ENCODE results near the gene VIL1. TPM values are rescaled to one million over a fixed set of nuclear protein-coding genes. Genes with fewer than 3 reads are reported as not detected.

The VIL1 gene
- polyA plus RNA-seq, 1 donor (not counting 4 experiments of a cell fraction or from before 2014, with no cell fraction given), result not detected

DNA sequence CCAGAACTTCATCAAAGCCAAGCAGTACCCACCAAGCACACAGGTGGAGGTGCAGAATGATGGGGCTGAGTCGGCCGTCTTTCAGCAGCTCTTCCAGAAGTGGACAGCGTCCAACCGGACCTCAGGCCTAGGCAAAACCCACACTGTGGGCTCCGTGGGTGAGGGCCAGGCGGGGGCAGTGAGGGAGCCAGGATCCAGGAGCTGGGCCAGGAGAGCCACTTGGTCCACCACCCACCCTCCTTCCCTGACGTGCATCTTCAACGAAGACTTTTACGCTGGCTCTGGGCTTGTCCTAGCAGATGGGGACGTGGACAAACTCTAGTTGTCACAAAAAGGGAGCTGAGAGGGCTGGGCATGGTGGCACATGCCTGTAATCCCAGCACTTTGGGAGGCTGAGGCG lies 11.8 kb downstream of the VIL1 start:
- FAIRE-seq (no peak), DNase-seq (ENCODE audit: low read depth, low spot score) (no peak)
- Histone ChIP-seq H3K36me3 (ENCODE audit: control insufficient read depth in 2 of 2, extremely low read depth in 1 of 2, insufficient read depth in 2 of 2, low read length in 2 of 2) (no peaks in the 10 kb centered on the region), H3K9ac (ENCODE audit: control insufficient read depth, extremely low read depth, insufficient read depth, low read length) (no peak overlapping the region), H3K79me2 (ENCODE audit: control insufficient read depth, insufficient read depth, low read length) (no peaks in the 10 kb centered on the region), H3K4me3 (ENCODE audit: control insufficient read depth in 2 of 3, extremely low read depth in 1 of 3, insufficient read depth in 2 of 3, low read depth in 1 of 3, low read length in 3 of 3) (no peak overlapping the region), H2AFZ (ENCODE audit: control insufficient read depth, low read length) (no peak overlapping the region), H3K4me2 (ENCODE audit: control insufficient read depth, extremely low read depth, insufficient read depth, low read depth, low read length) (no peak overlapping the region), H3K27me3 (ENCODE audit: control insufficient read depth, extremely low read depth, insufficient read depth, low read length) (peaks cover 7% of the 10 kb centered on the region), H3K9me1 (ENCODE audit: control insufficient read depth, extremely low read depth, insufficient read depth, low read length) (no peaks in the 10 kb centered on the region), H3K9me3 (ENCODE audit: control insufficient read depth, low read depth, low read length) (no peaks in the 10 kb centered on the region), H3K4me1 (ENCODE audit: control insufficient read depth, extremely low read depth, insufficient read depth, low read length) (no peaks in the 10 kb centered on the region), H4K20me1 (ENCODE audit: control insufficient read depth, extremely low read depth, insufficient read depth, low read length) (no peaks in the 10 kb centered on the region), H3K27ac (ENCODE audit: control insufficient read depth, insufficient read depth, low read length) (no peak overlapping the region)
- dilution Hi-C loops (cut with MboI; ENCODE audit: extremely low pct_ligation_motif_present, low sequenced_read_pairs), result no loop called here
- TF ChIP-seq, protein P1, sequence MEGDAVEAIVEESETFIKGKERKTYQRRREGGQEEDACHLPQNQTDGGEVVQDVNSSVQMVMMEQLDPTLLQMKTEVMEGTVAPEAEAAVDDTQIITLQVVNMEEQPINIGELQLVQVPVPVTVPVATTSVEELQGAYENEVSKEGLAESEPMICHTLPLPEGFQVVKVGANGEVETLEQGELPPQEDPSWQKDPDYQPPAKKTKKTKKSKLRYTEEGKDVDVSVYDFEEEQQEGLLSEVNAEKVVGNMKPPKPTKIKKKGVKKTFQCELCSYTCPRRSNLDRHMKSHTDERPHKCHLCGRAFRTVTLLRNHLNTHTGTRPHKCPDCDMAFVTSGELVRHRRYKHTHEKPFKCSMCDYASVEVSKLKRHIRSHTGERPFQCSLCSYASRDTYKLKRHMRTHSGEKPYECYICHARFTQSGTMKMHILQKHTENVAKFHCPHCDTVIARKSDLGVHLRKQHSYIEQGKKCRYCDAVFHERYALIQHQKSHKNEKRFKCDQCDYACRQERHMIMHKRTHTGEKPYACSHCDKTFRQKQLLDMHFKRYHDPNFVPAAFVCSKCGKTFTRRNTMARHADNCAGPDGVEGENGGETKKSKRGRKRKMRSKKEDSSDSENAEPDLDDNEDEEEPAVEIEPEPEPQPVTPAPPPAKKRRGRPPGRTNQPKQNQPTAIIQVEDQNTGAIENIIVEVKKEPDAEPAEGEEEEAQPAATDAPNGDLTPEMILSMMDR (optimal IDR thresholded peaks at IDR 0.05 in 1 of 3, IDR thresholded peaks at IDR 0.05 in 1 of 3, conservative IDR thresholded peaks at IDR 0.05 in 1 of 3; ENCODE audit: extremely low read depth in 1 of 3, insufficient read depth in 2 of 3, low read length in 3 of 3), result no peak
- no peak for TF ChIP-seq EZH2 (IDR thresholded peaks at IDR 0.05; ENCODE audit: low read length)

DNA sequence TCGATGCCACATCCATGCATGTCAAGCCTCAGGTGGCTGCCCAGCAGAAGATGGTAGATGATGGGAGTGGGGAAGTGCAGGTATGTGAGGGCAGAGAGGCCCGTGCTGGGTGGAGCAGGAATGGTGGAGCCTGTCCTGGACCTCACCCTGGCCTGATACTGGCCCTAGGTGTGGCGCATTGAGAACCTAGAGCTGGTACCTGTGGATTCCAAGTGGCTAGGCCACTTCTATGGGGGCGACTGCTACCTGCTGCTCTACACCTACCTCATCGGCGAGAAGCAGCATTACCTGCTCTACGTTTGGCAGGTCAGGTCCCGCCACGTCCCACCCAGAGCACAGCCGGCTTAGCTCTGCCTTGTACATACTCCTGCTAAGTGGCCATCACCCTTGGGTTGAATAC lies 13.0 kb downstream of the VIL1 start:
- Histone ChIP-seq H3K9me3 (ENCODE audit: control insufficient read depth, low read depth, low read length) (no peaks in the 10 kb centered on the region), H3K9me1 (ENCODE audit: control insufficient read depth, extremely low read depth, insufficient read depth, low read length) (no peaks in the 10 kb centered on the region), H3K9ac (ENCODE audit: control insufficient read depth, extremely low read depth, insufficient read depth, low read length) (no peak overlapping the region), H4K20me1 (ENCODE audit: control insufficient read depth, extremely low read depth, insufficient read depth, low read length) (no peaks in the 10 kb centered on the region), H3K4me3 (ENCODE audit: control insufficient read depth in 2 of 3, extremely low read depth in 1 of 3, insufficient read depth in 2 of 3, low read depth in 1 of 3, low read length in 3 of 3) (no peak overlapping the region), H3K79me2 (ENCODE audit: control insufficient read depth, insufficient read depth, low read length) (no peaks in the 10 kb centered on the region), H3K27me3 (ENCODE audit: control insufficient read depth, extremely low read depth, insufficient read depth, low read length) (peaks cover 7% of the 10 kb centered on the region), H3K27ac (ENCODE audit: control insufficient read depth, insufficient read depth, low read length) (no peak overlapping the region), H3K36me3 (ENCODE audit: control insufficient read depth in 2 of 2, extremely low read depth in 1 of 2, insufficient read depth in 2 of 2, low read length in 2 of 2) (no peaks in the 10 kb centered on the region), H3K4me1 (ENCODE audit: control insufficient read depth, extremely low read depth, insufficient read depth, low read length) (no peaks in the 10 kb centered on the region), H3K4me2 (ENCODE audit: control insufficient read depth, extremely low read depth, insufficient read depth, low read depth, low read length) (no peak overlapping the region), H2AFZ (ENCODE audit: control insufficient read depth, low read length) (no peak overlapping the region)
- dilution Hi-C loops (cut with MboI; ENCODE audit: extremely low pct_ligation_motif_present, low sequenced_read_pairs), result no loop called here
- TF ChIP-seq, protein P1 (optimal IDR thresholded peaks at IDR 0.05 in 1 of 3, IDR thresholded peaks at IDR 0.05 in 1 of 3, conservative IDR thresholded peaks at IDR 0.05 in 1 of 3; ENCODE audit: extremely low read depth in 1 of 3, insufficient read depth in 2 of 3, low read length in 3 of 3), result no peak
- TF ChIP-seq EZH2 (IDR thresholded peaks at IDR 0.05; ENCODE audit: low read length), result no peak
- DNase-seq (ENCODE audit: low read depth, low spot score), result no peak
- FAIRE-seq, result no peak
